Osteoblast (primary cell): ENCODE measurements around the gene TBX21. TPM values are rescaled to one million over a fixed set of nuclear protein-coding genes. Genes with fewer than 3 reads are reported as not detected.

Experiments
- DNase-seq: peaks from one replicate; pipeline ENCODE4 v3.0.0; 2011; ENCODE audit warnings: low spot score, mixed read lengths; ENCODE audit not compliant: insufficient read length; ENCODE audit errors: missing footprints
- H2AFZ ChIP-seq: 2 replicates; pipeline ENCODE4 v1.6.0; 2011; ENCODE audit warnings: mild to moderate bottlenecking, low read length
- H3K27ac ChIP-seq: 2 replicates; pipeline ENCODE4 v1.5.1; 2011; ENCODE audit warnings: mild to moderate bottlenecking, low read depth, low read length, moderate library complexity
- H3K27me3 ChIP-seq: 2 replicates; pipeline ENCODE4 v1.6.0; 2012; ENCODE audit warnings: mild to moderate bottlenecking, control low read depth, inconsistent platforms, low read length, moderate library complexity; ENCODE audit not compliant: insufficient read depth
- H3K36me3 ChIP-seq: 2 replicates; pipeline ENCODE4 v1.5.1; 2011; ENCODE audit warnings: mild to moderate bottlenecking, low read length, control low read depth, moderate library complexity; ENCODE audit not compliant: insufficient read depth
- H3K4me1 ChIP-seq: 2 replicates; pipeline ENCODE4 v1.5.1; 2011; ENCODE audit warnings: mild to moderate bottlenecking, low read length, control low read depth, moderate library complexity; ENCODE audit not compliant: insufficient read depth
- H3K4me2 ChIP-seq: 2 replicates; pipeline ENCODE4 v1.6.0; 2011; ENCODE audit warnings: mild to moderate bottlenecking, low read length; ENCODE audit not compliant: insufficient read depth
- H3K4me3 ChIP-seq: fragments of 200-600 bp; sonication (generic); 3 replicates; pipeline ENCODE4 v1.5.1; 2012; ENCODE audit warnings: mild to moderate bottlenecking, low read length, inconsistent platforms; ENCODE audit not compliant: insufficient read depth
- H3K79me2 ChIP-seq: 2 replicates; pipeline ENCODE4 v1.6.0; 2012; ENCODE audit warnings: mild to moderate bottlenecking, low read length, control low read depth, inconsistent platforms; ENCODE audit not compliant: insufficient read depth
- H3K9me3 ChIP-seq: 2 replicates; pipeline ENCODE4 v1.5.1; 2011; ENCODE audit warnings: low read depth, low read length, control low read depth
- H4K20me1 ChIP-seq: 2 replicates; pipeline ENCODE4 v1.6.0; 2012; ENCODE audit warnings: mild to moderate bottlenecking, low read length, control low read depth; ENCODE audit not compliant: insufficient read depth
- CTCF ChIP-seq: IDR thresholded peaks from 2 replicates; pipeline ENCODE4 v1.5.1; 2011; ENCODE audit warnings: mild to moderate bottlenecking, low read depth, low read length, moderate library complexity; ENCODE audit errors: extremely low read depth
- total RNA-seq: library from RNA; depleted of rRNA; stranded (reverse); fragments of >200 nt; gene quantifications from 2 replicates; pipeline ENCODE4 v1.2.3, GENCODE V29; 2012

Gene TBX21
- total RNA-seq, 1 donor = not detected

- H3K27me3 ChIP-seq = peaks cover 80% of the 10 kb centered on the region
- H3K4me3 ChIP-seq = no peak overlapping the region
- no peak overlapping the region for H3K27ac ChIP-seq
- DNase-seq = peak; percentile 13
- H3K4me1 ChIP-seq = peaks cover 10% of the 10 kb centered on the region
- H4K20me1 ChIP-seq = peaks cover 4% of the 10 kb centered on the region
- H3K36me3 ChIP-seq = no peaks in the 10 kb centered on the region
- no peak overlapping the region for H3K4me2 ChIP-seq
- H3K79me2 ChIP-seq = no peaks in the 10 kb centered on the region
- no peak overlapping the region for H2AFZ ChIP-seq
- TF ChIP-seq CTCF = peak; percentile 17
- no peaks in the 10 kb centered on the region for H3K9me3 ChIP-seq
Measured at GRCh38 chr17:47725446-47726111, 7.5 kb upstream of the TBX21 start.

- TF ChIP-seq CTCF = no peak
Measured at GRCh38 chr17:47726796-47727703, 6.0 kb upstream of the TBX21 start.

GRCh38 chr17:47727704-47728036 is 5.4 kb upstream of the TBX21 start:
- no peaks in the 10 kb centered on the region for H3K4me1 ChIP-seq
- H3K79me2 ChIP-seq = no peaks in the 10 kb centered on the region
- peaks cover 80% of the 10 kb centered on the region for H3K27me3 ChIP-seq
- no peaks in the 10 kb centered on the region for H3K9me3 ChIP-seq
- H3K27ac ChIP-seq = no peak overlapping the region
- no peak overlapping the region for H3K4me2 ChIP-seq
- H3K36me3 ChIP-seq = no peaks in the 10 kb centered on the region
- H2AFZ ChIP-seq = no peak overlapping the region
- peak; percentile 22 for DNase-seq
- H3K4me3 ChIP-seq = no peak overlapping the region
- H4K20me1 ChIP-seq = peaks cover 4% of the 10 kb centered on the region
- TF ChIP-seq CTCF = no peak

More at GRCh38 chr17:47726796-47727703, 6.0 kb upstream of the TBX21 start:
- no peak overlapping the region for H3K27ac ChIP-seq
- H3K27me3 ChIP-seq = peaks cover 80% of the 10 kb centered on the region
- H3K36me3 ChIP-seq = no peaks in the 10 kb centered on the region
- peaks cover 4% of the 10 kb centered on the region for H4K20me1 ChIP-seq
- no peaks in the 10 kb centered on the region for H3K4me1 ChIP-seq
- no peak overlapping the region for H3K4me3 ChIP-seq
- no peaks in the 10 kb centered on the region for H3K9me3 ChIP-seq
- no peak overlapping the region for H2AFZ ChIP-seq
- H3K4me2 ChIP-seq = no peak overlapping the region
- DNase-seq = peak; percentile 65
- no peaks in the 10 kb centered on the region for H3K79me2 ChIP-seq

GRCh38 chr17:47728214-47728877 is 4.7 kb upstream of the TBX21 start:
- no peaks in the 10 kb centered on the region for H3K9me3 ChIP-seq
- DNase-seq = peak; percentile 74
- no peak overlapping the region for H3K4me2 ChIP-seq
- H3K27me3 ChIP-seq = peaks cover 83% of the 10 kb centered on the region
- H3K4me3 ChIP-seq = no peak overlapping the region
- no peak overlapping the region for H3K27ac ChIP-seq
- no peaks in the 10 kb centered on the region for H3K79me2 ChIP-seq
- H3K4me1 ChIP-seq = no peaks in the 10 kb centered on the region
- H2AFZ ChIP-seq = no peak overlapping the region
- H3K36me3 ChIP-seq = no peaks in the 10 kb centered on the region
- H4K20me1 ChIP-seq = peaks cover 4% of the 10 kb centered on the region
- no peak for TF ChIP-seq CTCF
